AML-193 (cell line): ENCODE measurements around the gene ABCC4.

Experiments used
- DNase-seq, 2 experiments: peaks; one replicate each; lab custom pipeline; 2025; lab: John Stamatoyannopoulos, UW

Gene ABCC4

GRCh38 chr13:94992036-94992960 lies 309.0 kb downstream of the ABCC4 start:
- no peak for DNase-seq

- no peak for DNase-seq
Measured at GRCh38 chr13:94988654-94989053, 312.6 kb downstream of the ABCC4 start.

- no peak for DNase-seq
Measured at GRCh38 chr13:94987869-94988268, 313.4 kb downstream of the ABCC4 start.

- no peak for DNase-seq
Measured at GRCh38 chr13:94987081-94987480, 314.2 kb downstream of the ABCC4 start.

- no peak for DNase-seq
Measured at GRCh38 chr13:94984958-94985357, 316.3 kb downstream of the ABCC4 start.

GRCh38 chr13:94978516-94978915 lies 322.7 kb downstream of the ABCC4 start:
- no peak for DNase-seq

GRCh38 chr13:94974015-94974951 lies 327.0 kb downstream of the ABCC4 start:
- DNase-seq, result no peak

- no peak for DNase-seq
Measured at GRCh38 chr13:94972262-94972661, 329.0 kb downstream of the ABCC4 start.
